Neural progenitor cell (in vitro differentiated cells): Measurements from ENCODE around the gene PROX2.

Source experiments
- EZH2 ChIP-seq: fragments of 200-600 bp; sonication (generic); IDR thresholded peaks from 2 replicates; pipeline ENCODE4 v1.6.1; 2017; ENCODE audit warnings: antibody characterized with exemption, mild to moderate bottlenecking, moderate library complexity
- TF ChIP-seq, protein P1 (sequence below): fragments of 200-600 bp; sonication (generic); IDR thresholded peaks from 2 replicates; pipeline ENCODE4 v1.5.1; 2017; ENCODE audit warnings: antibody characterized with exemption, mild to moderate bottlenecking

DNA sequence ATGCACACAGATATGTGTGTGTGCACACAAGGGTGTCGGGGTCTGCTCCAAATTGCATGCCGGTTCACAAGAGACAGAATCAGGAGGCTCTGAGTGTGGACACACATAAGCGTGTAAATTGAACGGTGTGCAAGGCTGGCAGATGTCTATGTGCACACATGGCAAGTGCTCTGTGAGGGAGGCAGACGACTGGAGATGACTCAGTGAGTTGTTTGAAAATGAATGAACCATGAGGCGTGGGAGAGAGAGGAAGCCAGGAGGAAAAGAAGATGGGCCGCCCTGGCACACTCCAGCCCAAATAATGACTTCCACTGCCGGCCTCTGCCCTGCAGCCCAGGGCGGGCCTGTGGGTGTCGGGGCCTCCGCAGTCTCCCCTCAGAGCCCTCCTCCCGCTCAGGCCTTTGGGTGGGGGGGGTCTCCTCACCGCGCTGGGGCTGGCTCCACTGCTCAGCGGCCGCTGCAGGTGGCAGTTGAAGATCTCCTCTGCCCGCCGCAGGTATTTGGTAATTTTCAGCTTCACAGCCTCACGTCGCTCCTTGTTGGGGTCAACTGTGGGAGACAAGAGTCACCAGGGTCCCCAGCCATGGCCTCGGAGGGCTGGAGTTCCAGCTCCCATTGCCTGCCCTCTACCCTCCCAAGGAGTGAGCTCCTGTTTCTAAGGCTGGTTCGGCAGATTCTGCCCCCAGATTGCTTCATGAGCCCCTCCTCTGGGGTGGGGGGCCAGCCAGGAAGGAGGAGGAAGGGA lies 43.6 kb upstream of the PROX2 start:
- TF ChIP-seq, protein P1, sequence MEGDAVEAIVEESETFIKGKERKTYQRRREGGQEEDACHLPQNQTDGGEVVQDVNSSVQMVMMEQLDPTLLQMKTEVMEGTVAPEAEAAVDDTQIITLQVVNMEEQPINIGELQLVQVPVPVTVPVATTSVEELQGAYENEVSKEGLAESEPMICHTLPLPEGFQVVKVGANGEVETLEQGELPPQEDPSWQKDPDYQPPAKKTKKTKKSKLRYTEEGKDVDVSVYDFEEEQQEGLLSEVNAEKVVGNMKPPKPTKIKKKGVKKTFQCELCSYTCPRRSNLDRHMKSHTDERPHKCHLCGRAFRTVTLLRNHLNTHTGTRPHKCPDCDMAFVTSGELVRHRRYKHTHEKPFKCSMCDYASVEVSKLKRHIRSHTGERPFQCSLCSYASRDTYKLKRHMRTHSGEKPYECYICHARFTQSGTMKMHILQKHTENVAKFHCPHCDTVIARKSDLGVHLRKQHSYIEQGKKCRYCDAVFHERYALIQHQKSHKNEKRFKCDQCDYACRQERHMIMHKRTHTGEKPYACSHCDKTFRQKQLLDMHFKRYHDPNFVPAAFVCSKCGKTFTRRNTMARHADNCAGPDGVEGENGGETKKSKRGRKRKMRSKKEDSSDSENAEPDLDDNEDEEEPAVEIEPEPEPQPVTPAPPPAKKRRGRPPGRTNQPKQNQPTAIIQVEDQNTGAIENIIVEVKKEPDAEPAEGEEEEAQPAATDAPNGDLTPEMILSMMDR = no peak
- TF ChIP-seq EZH2 = no peak
